Bronchus fibroblast of lung (primary cell): ENCODE data around the gene ELP4. TPM values are rescaled to one million over a fixed set of nuclear protein-coding genes. Genes with fewer than 3 reads are reported as not detected.

ENCODE experiments used
- total RNA-seq: library from RNA; depleted of rRNA; stranded (reverse); fragments of >200 nt; gene quantifications from 2 replicates; pipeline ENCODE4 v1.2.3, GENCODE V29; 2015

ELP4 gene, protein sequence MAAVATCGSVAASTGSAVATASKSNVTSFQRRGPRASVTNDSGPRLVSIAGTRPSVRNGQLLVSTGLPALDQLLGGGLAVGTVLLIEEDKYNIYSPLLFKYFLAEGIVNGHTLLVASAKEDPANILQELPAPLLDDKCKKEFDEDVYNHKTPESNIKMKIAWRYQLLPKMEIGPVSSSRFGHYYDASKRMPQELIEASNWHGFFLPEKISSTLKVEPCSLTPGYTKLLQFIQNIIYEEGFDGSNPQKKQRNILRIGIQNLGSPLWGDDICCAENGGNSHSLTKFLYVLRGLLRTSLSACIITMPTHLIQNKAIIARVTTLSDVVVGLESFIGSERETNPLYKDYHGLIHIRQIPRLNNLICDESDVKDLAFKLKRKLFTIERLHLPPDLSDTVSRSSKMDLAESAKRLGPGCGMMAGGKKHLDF
- 22.3 and 23.5 TPM in 2 replicates for total RNA-seq

DNA sequence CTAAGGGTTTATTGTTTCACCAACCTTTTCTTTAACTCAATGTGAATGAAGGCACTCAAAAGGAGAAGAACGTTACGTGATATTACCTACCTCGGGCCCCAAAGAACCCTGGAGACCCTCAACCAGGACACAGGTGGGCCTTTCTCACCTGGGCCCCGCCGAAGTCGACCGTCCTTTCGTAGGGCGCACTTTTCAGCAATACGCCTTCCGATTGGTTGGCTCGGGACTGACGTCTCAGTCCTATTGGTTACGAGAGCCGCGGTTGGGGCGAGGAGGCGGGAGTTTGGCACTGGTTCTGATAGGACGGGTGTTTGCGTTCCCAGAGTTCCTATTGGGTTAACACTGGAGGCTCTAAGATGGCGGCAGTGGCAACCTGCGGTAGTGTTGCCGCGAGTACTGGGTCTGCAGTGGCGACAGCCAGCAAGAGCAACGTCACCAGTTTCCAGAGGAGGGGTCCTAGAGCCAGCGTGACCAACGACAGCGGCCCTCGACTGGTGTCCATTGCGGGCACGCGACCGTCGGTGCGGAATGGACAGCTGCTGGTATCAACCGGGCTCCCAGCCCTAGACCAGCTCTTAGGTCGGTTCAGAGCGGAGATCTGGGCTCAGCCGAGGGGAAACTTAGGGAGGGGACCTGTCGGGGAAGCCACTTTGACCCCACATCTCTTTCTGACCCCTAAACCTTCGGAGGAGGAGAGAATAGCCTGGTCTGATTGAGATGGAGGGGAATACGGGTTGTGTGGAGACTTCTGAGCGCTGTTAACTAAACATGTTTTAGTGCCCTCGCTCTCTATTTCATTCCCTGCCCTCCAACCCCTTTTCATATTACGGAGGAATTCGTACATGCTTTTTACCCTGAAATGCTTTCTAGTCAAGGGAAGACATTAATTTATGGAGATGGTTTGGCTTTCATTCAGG, at the start of gene ELP4, which contains the start of gene IMMP1L:
TSS of gene ELP4 (plus strand) at position 339 of the 917 bp plus-strand sequence. CDS start at position 357, 18 bp downstream.
TSS of gene IMMP1L (minus strand) at position 194 of the 917 bp plus-strand sequence. CDS start 46,346 bp downstream, outside the sequence.

DNA sequence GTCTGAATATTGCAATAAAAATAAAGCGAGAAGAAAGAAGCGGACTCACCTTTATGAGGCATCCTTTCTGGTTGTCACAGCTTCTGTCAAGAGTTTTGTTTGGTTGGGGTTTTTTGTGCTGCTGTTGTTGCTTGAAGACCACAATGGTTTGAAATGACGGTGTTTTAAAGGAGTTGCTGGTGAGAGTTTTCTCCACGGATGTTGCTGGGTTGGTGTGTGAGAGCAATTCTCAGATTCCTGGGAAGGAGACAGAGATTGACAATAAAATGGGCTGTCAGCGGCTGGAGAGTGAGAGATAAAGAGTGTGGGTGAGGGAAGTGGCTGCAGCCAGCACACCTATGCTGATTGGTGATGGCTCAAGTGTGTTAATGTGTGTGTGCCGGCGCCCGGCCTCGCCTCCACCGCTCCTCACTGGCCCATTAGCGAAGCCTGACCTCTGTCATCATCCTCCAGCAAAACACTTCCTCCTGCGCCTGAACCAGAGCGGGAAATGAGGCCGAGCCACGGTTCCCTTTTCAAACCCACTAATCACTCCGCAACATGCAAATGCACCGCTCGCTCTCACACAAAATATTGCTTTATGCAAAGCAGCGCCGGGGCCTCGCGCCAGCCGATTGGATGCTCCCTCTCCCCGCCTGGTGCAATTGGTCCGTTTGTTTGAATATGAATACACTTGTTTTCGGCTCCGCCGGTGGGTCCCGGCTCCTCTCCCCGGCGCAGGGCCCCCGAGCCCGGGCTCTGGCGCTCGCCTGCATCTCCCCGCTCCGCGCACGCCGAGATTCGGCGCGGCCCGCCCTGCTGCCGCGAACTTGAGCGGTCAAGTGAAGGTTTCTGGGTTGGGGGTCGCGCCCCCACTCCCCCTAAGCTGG, 301.4 kb downstream of the ELP4 start, which contains the start of gene PAX6:
TSS of gene PAX6 (minus strand) at position 544 of the 869 bp plus-strand sequence. CDS start 4,911 bp downstream, outside the sequence.

Other genes with a start within 250 kb of the ELP4 start
- not detected in 2 replicates for gene DCDC1, start 140.0 kb upstream of the ELP4 start, total RNA-seq
- gene DNAJC24, start 139.9 kb upstream of the ELP4 start, total RNA-seq: 9.5 and 14.5 TPM in 2 replicates
- 7.2 and 11.1 TPM in 2 replicates for gene IMMP1L, start 145 bp upstream of the ELP4 start, total RNA-seq